Neural crest cell (in vitro differentiated cells): ENCODE data around the gene ADAMTS17. TPM values are rescaled to one million over a fixed set of nuclear protein-coding genes. Genes with fewer than 3 reads are reported as not detected.
"Not testable (repeated sequence)": the region's sequence is repeated elsewhere in the genome, so short reads cannot be mapped to it uniquely, and the experiment has no call there.

ENCODE experiments used
- DNase-seq: peaks from one replicate; pipeline ENCODE4 v3.0.0; 2021; ENCODE audit warnings: low read depth, mixed read lengths, low spot score
- H3K27ac Mint-ChIP-seq: one replicate; pipeline ENCODE4 v1.8.0; 2021; ENCODE audit warnings: mild to moderate bottlenecking, mixed read lengths; ENCODE audit not compliant: unreplicated experiment
- H3K27me3 Mint-ChIP-seq: 2 replicates; pipeline ENCODE4 v1.8.0; 2021; ENCODE audit warnings: low read depth, mild to moderate bottlenecking, mixed read lengths
- H3K36me3 Mint-ChIP-seq: 2 replicates; pipeline ENCODE4 v1.8.0; 2021; ENCODE audit warnings: low read depth, mild to moderate bottlenecking, mixed read lengths
- H3K4me1 Mint-ChIP-seq: 2 replicates; pipeline ENCODE4 v1.8.0; 2021; ENCODE audit warnings: mixed read lengths
- H3K4me3 Mint-ChIP-seq: one replicate; pipeline ENCODE4 v1.8.0; 2021; ENCODE audit warnings: mild to moderate bottlenecking, mixed read lengths
- H3K9me3 Mint-ChIP-seq: 2 replicates; pipeline ENCODE4 v1.8.0; 2021; ENCODE audit warnings: mixed read lengths
- total RNA-seq: library from RNA; stranded (reverse); gene quantifications from 2 replicates; pipeline ENCODE4 v1.2.1, GENCODE V29; 2021
- TF ChIP-seq, protein P1 (sequence below): fragments of 200-600 bp; sonication (generic); conservative IDR thresholded peaks from 2 replicates; pipeline ENCODE4 v1.5.0; 2021; ENCODE audit warnings: antibody characterized with exemption, mild to moderate bottlenecking

The ADAMTS17 gene
- total RNA-seq, 1 donor from 2014 or later, result 2.3 TPM

DNA sequence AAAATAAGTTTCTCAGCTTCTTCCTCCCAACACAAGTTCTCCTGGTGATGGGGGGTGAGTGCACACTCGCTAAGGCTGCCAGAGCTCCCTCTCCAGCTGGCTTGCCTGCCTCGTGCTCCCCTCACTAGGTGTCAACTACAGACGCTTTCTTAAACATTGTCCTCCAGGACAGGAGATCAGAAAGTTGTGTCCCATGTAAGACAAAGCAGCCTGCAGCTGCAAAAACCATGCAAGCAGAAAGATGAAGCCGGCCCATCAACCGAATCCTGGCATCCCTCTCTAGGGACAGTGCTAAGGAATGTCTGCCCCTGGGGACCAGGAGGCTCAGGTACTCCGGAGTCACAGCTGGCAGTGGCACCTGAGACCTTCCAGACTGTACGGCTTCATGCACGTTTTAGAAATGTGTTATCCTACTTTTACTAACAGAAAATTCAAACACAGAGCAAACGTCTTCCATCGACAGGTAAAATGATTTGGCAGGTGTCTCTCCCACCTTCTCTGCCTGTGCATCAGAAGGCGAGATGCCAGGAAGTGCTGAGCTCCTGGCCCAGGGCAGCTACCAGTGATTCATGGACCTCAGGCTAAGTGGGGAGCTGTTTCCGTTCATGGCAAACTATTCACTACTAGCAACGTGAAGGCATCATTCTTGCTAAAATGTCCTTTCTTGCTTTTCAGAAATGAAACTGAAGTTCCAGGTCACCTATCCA, 246.1 kb downstream of the ADAMTS17 start:
- H3K4me3 Mint-ChIP-seq, result no peak overlapping the region
- TF ChIP-seq, protein P1, sequence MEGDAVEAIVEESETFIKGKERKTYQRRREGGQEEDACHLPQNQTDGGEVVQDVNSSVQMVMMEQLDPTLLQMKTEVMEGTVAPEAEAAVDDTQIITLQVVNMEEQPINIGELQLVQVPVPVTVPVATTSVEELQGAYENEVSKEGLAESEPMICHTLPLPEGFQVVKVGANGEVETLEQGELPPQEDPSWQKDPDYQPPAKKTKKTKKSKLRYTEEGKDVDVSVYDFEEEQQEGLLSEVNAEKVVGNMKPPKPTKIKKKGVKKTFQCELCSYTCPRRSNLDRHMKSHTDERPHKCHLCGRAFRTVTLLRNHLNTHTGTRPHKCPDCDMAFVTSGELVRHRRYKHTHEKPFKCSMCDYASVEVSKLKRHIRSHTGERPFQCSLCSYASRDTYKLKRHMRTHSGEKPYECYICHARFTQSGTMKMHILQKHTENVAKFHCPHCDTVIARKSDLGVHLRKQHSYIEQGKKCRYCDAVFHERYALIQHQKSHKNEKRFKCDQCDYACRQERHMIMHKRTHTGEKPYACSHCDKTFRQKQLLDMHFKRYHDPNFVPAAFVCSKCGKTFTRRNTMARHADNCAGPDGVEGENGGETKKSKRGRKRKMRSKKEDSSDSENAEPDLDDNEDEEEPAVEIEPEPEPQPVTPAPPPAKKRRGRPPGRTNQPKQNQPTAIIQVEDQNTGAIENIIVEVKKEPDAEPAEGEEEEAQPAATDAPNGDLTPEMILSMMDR, result no peak

GRCh38 chr15:100094127-100094510, 247.7 kb downstream of the ADAMTS17 start:
- H3K9me3 Mint-ChIP-seq, result no peaks in the 10 kb centered on the region
- H3K27me3 Mint-ChIP-seq, result no peaks in the 10 kb centered on the region
- no peak for DNase-seq
- H3K36me3 Mint-ChIP-seq, result no peaks in the 10 kb centered on the region
- H3K4me3 Mint-ChIP-seq, result no peak overlapping the region
- no peak overlapping the region for H3K27ac Mint-ChIP-seq
- peaks cover 5% of the 10 kb centered on the region for H3K4me1 Mint-ChIP-seq
- TF ChIP-seq, protein P1, result no peak

More for the DNA sequence above, 246.1 kb downstream of the ADAMTS17 start:
- no peaks in the 10 kb centered on the region for H3K9me3 Mint-ChIP-seq
- H3K27me3 Mint-ChIP-seq, result no peaks in the 10 kb centered on the region
- no peaks in the 10 kb centered on the region for H3K36me3 Mint-ChIP-seq
- DNase-seq, result no peak
- H3K27ac Mint-ChIP-seq, result no peak overlapping the region
- peaks cover 5% of the 10 kb centered on the region for H3K4me1 Mint-ChIP-seq

DNA sequence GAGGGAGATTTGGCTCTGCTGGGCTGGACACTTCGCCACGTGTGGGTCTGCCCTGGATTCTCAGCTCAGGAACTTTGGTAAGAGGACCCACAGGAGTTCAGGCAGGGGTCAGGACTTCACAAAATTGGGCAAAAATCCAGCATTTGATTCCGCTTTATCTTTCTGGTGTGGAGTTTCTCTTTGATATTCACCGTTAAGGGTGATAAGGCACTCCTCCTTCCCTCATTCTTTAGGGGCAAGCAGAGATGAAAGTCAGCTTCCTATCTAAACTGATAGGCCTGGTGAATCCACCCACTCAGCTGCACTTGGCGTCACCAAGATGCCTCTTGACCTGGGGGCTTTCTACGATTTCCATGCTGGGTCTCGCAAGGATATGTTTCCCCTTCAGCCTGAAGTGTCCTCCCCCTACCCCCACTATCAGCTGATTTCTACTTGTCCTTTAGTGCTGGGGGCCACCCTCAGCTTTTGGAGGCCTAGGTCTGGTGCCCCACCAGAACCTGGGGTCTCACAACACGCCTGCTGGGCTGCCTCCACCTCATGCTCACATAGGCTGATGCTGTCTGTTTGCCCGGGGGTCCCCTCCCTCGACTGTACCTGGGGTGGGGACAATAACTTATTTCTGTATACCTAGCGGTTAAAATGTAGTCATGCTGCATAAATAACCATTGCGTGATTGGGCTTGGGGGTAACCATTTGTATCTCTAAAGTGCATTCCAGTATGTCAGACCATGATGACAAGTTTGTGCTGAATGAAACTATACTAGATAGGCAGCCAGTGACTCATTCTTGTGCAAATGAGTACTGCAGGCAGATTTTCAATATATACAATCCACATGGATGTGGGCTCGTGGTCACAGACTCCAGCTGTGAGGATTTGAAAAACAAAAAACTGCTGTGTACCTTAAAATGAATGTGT, 248.3 kb downstream of the ADAMTS17 start:
- TF ChIP-seq, protein P1, result no peak
- no peaks in the 10 kb centered on the region for H3K27me3 Mint-ChIP-seq
- DNase-seq, result no peak
- no peaks in the 10 kb centered on the region for H3K36me3 Mint-ChIP-seq
- no peaks in the 10 kb centered on the region for H3K9me3 Mint-ChIP-seq
- no peak overlapping the region for H3K4me3 Mint-ChIP-seq
- peaks cover 5% of the 10 kb centered on the region for H3K4me1 Mint-ChIP-seq
- H3K27ac Mint-ChIP-seq, result no peak overlapping the region

GRCh38 chr15:100092034-100092433, 249.7 kb downstream of the ADAMTS17 start:
- H3K27me3 Mint-ChIP-seq, result no peaks in the 10 kb centered on the region
- H3K4me3 Mint-ChIP-seq, result no peak overlapping the region
- no peak overlapping the region for H3K27ac Mint-ChIP-seq
- H3K4me1 Mint-ChIP-seq, result peaks cover 5% of the 10 kb centered on the region
- peaks cover under 1% of the 10 kb centered on the region for H3K9me3 Mint-ChIP-seq
- TF ChIP-seq, protein P1, result no peak
- H3K36me3 Mint-ChIP-seq, result no peaks in the 10 kb centered on the region
- no peak for DNase-seq

DNA sequence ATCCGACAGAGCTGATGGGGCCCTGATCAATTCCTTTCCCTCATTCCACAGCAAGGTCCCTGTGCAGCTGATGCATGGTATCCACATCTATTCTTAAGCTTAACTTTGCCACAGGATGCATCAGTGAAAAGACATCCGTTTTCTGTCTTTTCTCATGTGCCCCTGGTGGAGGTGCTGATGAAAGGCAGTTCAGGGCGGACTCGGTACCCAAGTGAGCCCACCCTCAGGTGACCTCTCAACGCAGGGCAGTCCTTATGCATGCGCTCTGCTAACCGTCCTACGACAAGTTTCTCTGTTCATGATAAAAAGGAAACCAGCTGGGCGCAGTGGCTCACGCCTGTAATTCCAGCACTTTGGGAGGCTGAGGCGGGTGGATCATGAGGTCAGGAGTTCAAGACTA, 251.4 kb downstream of the ADAMTS17 start:
- no peak for DNase-seq
- no peak overlapping the region for H3K27ac Mint-ChIP-seq

DNA sequence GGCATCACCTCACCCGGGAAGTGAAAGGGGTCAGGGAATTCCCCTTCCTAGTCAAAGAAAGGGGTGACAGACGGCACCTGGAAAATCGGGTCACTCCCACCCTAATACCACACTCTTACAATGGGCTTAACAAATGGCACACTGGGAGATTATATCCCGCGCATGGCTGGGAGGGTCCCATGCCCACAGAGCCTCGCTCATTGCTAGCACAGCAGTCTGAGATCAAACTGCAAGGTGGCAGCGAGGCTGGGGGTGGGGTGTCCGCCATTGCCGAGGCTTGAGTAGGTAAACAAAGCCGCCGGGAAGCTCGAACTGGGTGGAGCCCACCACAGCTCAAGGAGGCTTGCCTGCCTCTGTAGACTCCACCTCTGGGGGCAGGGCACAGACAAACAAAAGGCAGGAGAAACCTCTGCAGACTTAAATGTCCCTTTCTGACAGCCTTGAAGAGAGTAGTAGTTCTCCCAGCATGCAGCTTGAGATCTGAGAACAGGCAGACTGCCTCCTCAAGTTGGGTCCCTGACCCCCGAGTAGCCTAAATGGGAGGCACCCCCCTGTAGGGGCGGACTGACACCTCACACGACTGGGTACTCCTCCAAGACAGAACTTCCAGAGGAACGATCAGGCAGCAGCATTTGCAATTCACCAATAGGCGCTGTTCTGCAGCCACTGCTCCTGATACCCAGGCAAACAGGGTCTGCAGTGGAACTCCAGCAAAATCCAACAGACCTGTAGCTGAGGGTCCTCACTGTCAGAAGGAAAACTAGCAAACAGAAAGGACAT, 257.5 kb downstream of the ADAMTS17 start:
- H3K36me3 Mint-ChIP-seq, DNase-seq, H3K27me3 Mint-ChIP-seq, H3K27ac Mint-ChIP-seq, H3K4me3 Mint-ChIP-seq, H3K4me1 Mint-ChIP-seq, H3K9me3 Mint-ChIP-seq: not testable (repeated sequence)

More for the DNA sequence above, 251.4 kb downstream of the ADAMTS17 start:
- Mint-ChIP-seq H3K4me3 (no peak overlapping the region), H3K4me1 (peaks cover 5% of the 10 kb centered on the region), H3K27me3 (no peaks in the 10 kb centered on the region), H3K9me3 (peaks cover 8% of the 10 kb centered on the region), H3K36me3 (no peaks in the 10 kb centered on the region)
- TF ChIP-seq, protein P1, result no peak
